GM23248 (cell line): Measurements from ENCODE around the gene PALM.

Experiments
- EZH2 ChIP-seq: fragments of 200-600 bp; sonication (generic); IDR thresholded peaks from 2 replicates; pipeline ENCODE4 v1.6.1; 2018; ENCODE audit warnings: antibody characterized with exemption, mild to moderate bottlenecking; ENCODE audit not compliant: insufficient read depth, poor library complexity, severe bottlenecking
- EZH2phosphoT487 ChIP-seq: fragments of 200-600 bp; sonication (generic); IDR thresholded peaks from 2 replicates; pipeline ENCODE4 v1.6.1; 2018; ENCODE audit warnings: antibody characterized with exemption, moderate library complexity, mild to moderate bottlenecking, low read depth; ENCODE audit not compliant: insufficient read depth

GRCh38 chr19:782185-782877, 73.6 kb downstream of the PALM start:
- TF ChIP-seq EZH2 (no peak), EZH2phosphoT487 (no peak)
